Activated T-helper 1 cell treated with anti-CD3 and anti-CD28 coated beads, Interleukin-2, amount 50 U/mL, for 16 hours (primary cell): Measurements from ENCODE around the gene RGS19.
A peak's percentile ranks its signal among the peaks of the same experiment; 100 is the strongest.

Experiments used
- DNase-seq, 2 donors: peaks; one replicate each; pipeline ENCODE4 v3.0.0-alpha.2; 2020; ENCODE audit warnings: low read depth in 1 of 2, low spot score in 1 of 2

Gene RGS19

DNA sequence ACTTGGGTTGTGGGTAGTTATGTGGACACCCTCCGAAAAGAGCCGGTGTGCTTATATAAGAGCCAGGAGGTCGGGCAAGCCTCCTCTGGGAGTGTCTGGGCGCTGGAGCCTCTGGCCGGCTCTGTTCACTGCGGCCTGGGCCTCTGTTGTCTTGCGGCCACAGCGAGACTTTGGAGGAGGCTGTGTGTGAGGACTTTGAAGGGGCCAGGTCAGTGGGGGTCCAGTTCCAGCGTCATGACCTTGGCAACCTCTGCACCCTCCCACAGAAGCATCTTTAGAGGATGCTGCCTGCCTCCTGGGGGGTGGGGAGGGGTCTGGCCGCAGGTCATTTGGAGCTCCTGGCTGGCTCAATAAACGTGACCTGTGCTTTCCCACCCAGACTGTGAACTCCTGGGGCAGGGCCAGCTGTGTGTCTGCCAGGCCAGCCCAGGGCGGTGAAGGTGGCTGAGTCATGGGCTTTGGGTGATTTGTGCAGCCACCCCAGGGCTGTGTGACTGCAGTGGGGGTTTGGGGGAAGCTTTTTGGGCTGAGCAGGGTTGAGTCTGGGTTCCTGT is 15.1 kb downstream of the RGS19 start:
- DNase-seq = no peak

DNA sequence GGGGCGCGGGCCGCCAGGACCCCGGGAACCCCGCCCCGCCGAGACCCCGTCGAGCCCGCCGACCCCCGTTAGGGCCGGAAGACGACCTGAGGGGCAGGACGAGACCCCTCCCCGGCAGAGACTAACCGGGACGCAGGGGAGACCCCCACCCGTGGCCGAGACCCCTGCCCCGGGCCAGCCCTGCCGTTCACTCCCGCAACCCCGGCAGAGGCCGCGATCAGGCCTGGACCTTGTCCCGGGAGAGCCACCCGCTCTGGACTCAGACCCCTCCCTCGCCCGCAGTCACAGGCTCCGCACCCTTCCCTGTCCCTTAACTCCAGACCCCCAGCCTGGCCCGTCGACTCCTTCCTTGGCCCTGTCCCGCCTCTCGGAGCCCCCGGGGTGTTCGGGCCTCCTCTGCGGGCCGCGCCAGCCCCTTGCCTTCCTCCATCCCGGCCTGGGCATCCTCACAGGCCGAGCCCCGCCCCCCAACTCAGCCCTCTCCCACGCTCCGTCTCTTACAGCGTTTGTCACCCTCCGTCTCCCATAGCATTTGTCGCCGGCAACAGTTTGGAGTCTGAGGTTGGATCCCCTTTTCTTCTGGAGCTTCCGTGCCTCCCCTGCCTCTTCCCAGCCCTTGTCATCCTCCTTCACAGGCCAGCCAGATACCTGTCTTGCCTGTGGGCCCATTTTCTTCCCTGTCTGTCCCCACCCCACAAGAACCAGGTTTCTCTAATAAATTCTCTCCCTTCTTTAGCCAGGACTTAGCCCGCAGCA is 15.8 kb downstream of the RGS19 start:
- DNase-seq = no peak

DNA sequence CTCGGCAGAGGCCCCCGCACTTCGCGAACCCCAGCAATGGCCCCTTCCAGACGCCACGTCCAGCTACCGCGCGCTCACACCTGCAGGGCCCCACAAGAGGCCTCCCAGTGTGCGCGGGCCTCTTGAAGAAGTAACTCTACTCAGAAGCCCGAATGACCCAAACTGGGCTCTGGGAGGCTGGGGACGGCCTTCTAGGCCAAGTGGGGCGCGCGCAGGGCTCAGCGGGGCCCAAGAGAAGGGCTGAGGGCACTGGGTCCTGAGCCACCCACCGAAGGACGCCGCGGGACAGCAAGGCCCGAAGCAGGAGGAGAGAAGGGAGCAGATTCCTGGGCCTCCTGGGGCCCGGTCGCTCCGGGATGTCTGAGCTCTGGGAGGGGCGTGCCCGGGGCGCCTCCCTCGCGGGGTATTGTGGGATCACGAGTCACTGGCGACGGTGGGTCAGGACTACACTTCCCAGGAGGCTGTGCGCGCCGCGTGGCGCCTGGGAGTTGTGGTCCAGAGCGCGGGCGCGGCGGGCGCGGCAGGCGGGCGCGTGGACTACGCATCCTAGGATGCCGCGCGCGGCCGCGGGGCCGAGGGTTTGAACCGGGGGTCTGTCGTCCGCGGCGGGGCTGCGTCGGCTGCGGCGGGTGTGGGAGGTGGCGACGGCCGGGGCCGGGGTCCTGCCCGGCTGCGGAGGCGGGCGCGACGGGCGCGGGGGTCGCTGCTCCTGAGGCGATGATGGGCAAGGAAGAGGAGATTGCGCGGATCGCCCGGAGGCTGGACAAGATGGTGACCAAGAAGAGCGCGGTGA is 16.5 kb downstream of the RGS19 start, which contains the start of gene TCEA2:
Gene TCEA2 (plus strand): TSS at position 603 of the 793 bp plus-strand sequence. CDS start 115 bp downstream, at position 718.
- DNase-seq = peak; percentile 89

DNA sequence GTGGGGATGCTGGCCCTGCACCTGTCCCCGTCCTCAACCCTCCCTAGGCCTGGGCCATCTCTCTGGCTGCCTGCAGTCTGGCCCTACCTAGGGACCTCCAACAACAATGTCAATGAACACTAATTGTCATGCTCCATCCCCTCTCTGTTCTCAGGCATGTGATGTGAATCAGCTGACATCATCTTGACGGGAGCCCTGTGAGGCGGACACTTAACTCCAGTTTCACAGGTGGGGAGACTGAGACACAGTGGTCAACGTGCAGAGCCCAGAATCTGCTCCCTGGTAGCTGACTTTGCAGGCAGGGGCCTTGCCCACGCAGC is 17.1 kb downstream of the RGS19 start:
- no peak for DNase-seq

DNA sequence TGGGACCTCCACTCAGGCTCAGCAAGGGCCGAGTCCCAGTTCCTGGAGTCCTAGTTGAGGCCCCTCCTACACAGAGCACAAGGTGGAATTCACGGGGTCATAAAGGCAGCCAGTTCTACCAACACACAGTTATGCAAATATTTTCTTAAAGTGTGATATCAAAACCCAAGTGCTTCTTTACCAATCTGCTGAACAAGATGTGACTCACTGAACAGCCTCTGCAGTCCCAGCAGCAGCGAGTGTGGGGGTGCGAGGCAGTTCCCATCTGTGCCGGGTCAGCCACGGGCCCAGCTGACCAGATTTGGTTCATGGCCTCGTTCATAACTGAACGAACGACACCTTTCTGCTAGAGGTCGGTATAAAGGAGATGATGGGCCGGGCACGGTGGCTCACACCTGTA is 20.8 kb downstream of the RGS19 start:
- DNase-seq = no peak

DNA sequence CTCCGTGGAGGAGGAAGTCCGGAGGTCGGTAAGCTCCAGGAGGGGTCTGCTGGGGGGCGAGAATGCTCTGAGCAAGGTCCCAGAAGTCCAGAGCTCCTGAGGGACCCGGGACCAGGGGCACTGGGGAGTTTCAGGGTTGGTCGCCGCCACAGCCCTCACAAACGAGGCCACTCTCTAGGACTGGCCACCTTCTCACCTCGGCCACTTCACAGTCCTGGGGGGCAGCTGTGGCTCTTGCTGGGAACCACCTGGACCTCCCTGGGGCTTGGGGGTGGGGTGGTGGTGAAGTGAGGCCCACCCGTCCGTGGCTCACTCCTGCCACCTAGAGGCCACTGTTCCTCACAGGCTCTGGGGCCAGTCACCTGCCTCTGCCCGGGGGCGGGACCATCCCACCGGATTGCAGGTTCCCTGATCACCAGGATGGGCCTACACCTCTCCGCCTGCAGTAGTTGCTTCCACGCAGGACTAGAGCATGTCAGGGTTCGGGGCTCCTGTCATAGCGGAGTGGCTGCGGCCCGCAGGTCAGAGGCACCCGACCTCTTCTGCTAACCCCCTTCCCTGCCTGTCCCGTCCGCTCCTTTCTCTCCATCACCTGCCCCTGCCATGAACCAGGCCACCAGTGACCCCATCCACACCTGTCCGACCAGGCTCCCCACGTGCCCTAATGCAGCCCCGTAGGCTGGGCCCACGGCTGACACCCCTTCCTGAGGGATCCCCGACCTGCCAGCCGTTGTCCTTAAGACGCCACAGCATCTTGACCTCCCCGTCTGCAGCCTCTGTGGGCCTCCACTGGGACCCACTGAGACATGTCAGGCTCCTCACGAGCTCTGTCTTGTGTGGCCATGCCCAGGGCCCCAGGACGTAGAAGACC is 21.5 kb downstream of the RGS19 start:
- peak; percentile 66 to 67 for DNase-seq

DNA sequence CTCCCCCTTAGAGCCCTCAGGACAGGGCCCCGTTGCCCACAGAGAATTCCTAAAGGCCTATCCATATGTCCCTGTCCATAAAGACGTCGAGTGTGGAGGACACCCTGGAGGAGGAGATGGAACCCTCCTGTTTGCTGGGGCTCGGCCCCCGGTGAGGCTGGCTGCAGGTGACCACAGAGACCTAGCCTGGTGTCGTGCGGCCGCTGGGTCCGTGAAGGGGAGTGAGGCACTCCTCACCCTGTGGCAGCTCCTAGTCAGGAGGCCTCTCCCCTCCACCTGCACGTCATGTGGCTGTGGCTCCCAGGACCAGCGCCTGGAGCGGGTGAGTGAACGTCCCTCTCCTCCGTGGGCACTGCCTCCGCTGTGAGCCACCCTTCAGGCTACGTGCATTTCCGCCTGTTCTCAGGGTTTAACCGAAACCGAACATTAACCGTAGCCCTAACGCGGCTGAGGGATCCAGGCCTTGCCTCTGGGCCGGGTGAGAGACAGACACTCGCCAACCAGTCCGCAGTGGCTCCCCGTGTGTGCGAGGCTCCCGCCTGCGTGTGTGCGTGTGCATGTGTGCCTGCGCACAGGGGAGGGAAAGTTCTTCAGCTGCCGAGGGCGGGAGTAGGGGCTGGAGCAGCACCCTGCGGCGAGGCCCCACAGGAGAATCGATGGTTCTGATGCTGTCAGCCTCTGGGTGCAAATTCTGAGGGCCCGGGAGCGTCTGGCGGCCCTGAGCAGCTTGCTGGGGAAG is 22.3 kb downstream of the RGS19 start:
- DNase-seq = no peak

DNA sequence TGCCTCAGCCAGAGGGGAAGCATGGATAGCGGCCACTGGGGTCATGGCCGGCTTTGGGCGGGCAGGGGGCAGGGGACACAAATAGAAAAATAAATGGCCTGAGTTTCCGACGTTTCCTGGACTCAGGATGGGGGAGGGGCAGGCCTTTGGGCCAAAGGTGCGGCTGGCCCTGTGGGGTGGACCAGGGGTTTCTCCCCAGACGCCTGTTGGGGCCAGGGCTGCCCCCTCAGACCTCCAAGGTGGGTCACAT is 22.8 kb downstream of the RGS19 start:
- DNase-seq = no peak

DNA sequence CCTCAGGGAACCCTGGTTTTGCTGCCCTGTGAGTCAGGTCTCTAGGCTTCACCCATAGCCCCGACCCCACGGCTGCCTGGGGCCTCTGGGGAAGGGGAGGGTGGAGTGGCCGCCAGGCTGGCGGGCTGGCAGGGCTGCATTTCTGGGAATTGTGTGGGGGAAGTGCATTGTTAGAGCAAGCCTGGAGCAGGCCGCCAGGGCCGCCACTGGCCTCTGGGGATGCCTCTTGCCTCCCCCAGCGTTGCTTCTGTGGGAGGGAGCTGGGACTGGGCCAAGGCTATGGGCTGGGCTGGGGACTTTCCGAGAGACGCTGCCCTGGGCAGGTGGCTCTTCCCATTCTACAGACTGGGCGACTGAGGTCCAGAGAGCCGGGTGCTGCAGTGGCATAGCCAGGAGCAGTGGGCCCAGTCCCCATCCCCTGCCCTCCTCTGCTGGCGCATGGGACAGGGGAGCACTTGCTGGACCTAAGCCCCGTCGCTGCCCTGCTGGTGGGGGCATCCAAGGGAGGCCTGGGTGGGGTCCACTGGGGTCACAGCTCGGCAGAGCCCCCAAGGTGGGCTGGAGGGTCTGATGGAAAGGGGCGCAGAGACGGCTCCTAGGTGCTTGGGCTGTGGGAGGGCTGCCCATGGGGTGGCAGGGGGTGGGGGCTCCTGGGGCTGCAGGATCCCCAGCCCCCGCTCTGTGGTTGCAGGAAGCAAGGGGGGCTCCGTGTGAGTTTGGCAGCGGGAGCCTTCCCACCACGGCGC is 23.3 kb downstream of the RGS19 start:
- DNase-seq = no peak

DNA sequence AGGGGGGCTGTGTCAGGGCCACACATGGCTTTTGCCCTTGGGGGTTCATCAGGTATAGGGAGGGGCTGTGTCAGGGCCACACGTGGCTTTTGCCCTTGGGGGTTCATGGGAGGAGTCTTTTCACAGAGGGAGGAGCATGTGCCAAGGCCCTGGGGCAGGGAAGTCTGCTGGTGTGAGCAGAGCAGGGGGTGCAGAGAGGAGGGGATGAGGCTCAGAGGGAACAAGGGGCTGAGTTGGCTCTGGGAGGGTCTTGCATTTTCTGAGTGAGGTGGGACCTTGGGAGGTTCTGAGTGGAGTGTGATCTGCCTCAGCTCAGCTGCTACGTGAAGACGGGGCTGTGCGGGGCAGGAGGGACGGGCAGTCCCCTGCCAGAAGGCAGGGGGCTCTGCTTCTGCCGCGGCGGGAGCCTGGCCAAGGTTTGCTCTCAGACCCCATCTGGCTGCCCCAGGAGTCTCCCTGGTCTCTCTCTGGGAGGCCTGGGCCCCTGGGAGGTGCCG is 23.9 kb downstream of the RGS19 start:
- DNase-seq = no peak

DNA sequence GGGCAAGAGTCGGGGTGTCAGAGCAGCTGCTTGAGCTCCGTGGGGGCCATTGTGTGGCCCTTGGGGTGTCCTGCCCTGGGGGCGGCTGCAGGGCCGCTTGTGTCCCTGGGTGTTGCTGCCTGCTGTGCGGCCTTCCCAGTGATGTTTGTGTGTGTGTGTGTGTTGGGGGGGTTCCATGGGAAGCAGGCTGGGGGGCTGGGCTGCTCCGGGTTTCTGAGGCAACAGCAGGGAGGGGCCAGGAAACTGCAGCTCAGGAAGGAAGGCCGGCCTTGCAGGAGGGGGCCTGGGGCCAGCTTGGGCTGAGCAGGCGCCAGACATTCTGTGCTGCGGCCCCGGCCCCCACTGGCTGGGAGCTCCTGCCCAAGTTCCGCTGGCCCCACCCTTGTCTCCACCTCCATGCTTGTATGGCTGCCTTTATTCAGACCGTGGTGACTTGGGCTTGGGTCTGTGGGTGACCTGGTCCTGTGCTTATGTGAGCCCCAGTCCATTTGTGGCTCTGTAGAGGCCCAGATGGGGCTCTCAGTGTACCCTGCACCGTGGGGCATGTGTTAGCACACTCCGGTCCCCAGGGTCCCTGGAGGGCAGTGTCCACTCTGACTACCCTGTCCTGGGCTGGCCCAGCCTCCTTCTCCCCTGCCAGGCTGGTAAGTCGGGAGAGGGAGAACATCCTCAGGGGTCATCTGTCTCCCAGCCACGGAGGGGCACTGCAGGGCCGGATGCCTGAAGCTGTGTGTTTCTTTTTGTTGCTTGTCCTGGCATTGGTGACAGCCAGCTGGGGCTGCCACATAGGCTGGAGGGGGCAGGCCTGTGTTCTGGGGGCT is 25.3 kb downstream of the RGS19 start:
- DNase-seq = no peak

DNA sequence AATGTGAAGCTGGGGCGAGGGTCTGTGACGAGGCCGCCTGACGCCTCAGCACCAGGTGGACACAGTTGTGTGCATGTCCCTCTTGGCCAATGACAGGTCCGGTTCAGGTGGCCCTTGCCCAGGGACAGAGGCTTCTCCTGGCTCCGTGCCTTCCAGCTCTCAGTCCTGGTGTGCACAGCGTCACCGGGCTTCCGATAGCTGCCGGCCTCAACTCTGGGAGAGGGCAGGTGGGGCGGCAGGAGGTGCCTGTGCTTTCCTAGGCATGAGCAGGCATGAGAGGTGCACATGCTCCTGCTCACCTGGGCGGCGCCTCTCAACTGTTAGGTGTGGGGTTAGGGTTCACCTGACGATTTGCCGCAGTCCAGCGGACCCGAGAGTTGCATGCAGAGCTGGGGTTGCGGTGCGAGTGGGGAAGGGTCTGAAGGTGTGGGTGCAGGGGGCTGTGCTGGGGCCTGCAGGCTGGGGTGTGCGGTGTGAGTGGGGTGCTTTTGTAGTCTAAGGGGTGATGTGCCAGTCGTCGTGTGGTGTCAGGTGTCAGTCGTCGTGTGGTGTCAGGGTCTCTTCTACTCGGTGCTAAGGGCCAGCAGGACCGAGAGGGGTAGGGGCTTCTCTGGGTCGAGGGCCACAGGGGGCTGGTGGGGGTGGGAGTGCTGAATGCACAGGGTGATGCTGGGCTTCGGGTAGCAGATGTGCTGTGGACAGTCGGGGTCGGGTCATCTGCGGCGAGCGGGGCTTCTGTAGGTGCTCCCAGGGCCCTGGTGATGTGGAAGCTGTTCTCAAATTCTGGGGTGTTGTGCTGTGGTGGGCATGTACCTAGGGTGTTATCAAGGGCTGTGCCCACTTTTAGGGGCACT is 26.1 kb downstream of the RGS19 start:
- no peak for DNase-seq

DNA sequence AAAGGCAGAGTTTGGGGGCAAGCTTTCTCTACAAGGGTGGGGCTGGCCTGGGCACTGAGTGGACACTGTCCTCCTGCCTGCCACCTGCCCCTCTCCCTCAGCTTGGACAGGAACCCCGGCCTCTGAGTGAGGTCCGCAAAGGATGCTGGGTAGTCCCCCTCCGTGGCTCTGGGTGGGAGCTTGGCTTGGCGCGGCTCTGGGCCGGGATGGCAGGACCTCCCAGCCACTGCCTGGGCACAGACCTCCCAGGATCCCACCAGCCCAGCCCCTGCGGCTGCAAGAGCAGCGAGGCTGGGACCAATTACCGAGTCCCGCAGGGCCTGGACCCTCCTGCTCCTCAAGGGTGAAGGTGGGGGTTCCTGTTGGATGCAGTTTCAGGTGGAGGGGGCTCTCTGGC is 27.0 kb downstream of the RGS19 start:
- DNase-seq = no peak

DNA sequence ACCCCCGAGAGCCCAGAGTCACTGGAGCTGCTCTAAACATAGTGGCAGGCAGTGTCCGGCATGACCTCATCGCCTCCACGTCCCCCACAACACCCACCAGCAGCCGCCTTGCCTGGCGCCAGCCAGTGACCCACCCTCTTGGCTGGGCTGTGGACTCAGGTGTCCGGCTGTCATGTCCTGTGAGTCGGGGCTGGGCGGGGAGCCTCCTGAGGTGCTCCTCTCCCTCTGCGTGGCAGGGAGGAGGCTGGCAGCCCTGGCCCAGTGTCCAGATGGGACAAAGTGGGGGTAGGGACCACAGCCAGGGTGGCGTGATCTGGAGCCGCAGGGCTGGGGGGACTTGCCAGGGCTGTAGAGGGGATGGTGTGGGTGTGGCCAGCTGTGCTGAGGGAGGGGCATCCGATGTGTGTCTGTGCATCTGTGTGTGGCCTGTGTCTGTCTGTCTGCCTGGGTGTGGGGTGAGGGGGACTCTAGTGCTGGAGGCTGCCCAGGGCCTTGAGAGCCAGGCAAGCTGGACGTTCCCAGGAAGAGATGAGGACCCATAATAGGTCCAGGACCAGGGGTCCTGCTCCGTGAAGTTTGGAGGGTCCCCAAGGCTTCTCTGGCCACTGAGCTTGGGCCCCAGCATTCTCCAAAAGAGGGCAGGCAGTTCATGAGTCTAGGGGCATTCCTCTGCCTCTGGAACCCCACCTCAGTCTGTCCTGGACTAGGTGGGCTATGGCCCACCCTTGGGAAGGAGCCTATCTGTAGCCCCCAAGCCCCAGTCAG is 27.6 kb downstream of the RGS19 start:
- DNase-seq = no peak

DNA sequence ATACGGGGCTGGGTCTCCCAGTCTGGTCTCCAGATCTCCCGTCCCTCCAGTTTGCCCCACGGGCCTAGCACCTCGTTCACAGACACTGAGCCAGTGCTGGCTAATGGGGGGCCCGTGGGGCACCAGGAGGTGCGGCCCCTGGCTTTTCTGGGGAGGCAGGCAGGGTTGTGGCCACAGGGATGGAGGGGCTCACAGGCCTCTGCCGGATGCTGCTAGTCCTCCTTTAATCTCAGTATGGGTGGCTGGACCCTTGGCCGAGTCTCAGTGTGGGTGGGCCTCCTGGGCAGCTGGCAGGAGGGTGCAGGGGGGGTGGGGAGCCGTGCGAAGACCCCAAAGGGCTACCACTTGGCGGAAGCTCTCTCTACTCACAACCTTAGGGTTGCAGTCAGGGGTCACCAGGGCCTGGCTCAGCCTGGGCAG is 28.3 kb downstream of the RGS19 start:
- no peak for DNase-seq

DNA sequence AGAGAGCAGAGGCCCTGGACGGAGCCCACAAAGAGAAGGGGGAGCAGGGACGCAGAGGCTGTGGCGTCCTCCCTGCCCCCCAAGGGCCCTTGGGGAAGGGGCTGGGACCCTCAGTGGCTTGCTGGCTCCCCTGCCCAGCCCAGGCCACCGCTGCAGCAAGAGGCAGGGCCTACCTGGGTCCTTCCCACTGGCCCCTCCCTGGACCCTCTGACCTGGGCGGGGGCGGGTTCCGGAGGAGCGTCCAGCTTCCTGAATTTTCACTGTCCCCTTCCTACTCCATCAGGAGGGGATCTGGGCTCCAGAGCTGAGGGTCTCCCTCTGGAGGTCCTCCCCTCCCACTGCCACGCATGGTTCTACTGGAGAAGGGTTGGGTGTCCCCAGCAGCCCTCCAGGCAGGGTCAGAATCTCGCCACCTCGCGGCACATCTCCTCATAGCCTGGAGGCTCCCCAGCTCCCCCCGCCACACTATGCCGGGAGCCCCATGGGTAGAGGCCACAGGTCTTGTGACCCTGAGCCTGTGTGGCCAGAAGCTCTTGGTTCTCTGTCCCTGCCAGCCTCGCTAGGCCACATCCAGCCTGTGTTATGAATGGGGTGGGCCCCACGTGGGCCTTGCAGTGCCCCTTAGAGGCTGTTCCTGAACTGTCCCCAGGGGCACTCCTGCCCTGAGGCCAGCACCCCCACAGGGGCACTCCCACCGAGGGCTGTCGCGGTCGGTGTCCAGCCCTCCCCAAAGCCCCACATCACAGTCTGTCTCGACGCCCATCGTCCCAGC is 28.9 kb downstream of the RGS19 start:
- DNase-seq = no peak

DNA sequence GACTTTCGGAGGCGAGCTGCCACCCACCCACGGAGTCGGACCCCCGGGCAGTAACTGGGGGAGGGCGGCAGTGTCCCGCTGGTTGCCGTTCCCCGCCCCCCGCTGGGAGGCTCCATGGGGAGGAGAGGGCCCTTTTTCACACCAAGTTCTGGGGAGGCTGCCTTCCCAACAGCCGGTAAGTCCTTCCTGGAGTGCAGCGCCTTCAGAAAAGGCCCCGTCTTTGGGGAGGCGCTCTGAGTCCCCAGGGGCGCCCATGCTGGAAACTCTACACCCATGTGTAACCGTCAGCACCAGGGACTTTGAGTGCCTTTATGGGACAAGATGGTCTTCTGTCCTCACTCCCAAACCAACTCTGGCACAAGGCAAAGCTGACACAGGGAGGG is 29.4 kb downstream of the RGS19 start:
- no peak for DNase-seq
